HG03159 (cell line): ENCODE measurements around the gene ORM2.
"Not testable (repeated sequence)": the region's sequence is repeated elsewhere in the genome, so short reads cannot be mapped to it uniquely, and the experiment has no call there.

Experiments used
- ATAC-seq: cut with Tn5 transposase; IDR thresholded peaks from one replicate; pipeline ENCODE4 v1.9.1; 2021; ENCODE audit warnings: mild to moderate bottlenecking, moderate library complexity; ENCODE audit not compliant: unreplicated experiment

ORM2 gene

DNA sequence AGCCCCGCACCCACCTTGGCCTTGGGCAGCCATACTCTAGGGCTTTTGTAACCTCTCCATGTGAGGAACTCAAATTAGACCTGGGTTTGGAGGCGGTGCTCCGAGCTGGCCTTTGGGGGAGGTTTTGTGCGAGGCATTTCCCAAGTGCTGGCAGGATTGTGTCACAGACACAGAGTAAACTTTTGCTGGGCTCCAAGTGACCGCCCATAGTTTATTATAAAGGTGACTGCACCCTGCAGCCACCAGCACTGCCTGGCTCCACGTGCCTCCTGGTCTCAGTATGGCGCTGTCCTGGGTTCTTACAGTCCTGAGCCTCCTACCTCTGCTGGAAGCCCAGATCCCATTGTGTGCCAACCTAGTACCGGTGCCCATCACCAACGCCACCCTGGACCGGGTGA is at the start of gene ORM2:
Gene ORM2 (plus strand): TSS at position 245 of the 398 bp plus-strand sequence. CDS start 36 bp downstream, at position 281.
- not testable (repeated sequence) for ATAC-seq

GRCh38 chr9:114280636-114281472 is 48.8 kb upstream of the ORM2 start:
- no peak for ATAC-seq

GRCh38 chr9:114281473-114282103 is 48.1 kb upstream of the ORM2 start:
- ATAC-seq, result no peak

DNA sequence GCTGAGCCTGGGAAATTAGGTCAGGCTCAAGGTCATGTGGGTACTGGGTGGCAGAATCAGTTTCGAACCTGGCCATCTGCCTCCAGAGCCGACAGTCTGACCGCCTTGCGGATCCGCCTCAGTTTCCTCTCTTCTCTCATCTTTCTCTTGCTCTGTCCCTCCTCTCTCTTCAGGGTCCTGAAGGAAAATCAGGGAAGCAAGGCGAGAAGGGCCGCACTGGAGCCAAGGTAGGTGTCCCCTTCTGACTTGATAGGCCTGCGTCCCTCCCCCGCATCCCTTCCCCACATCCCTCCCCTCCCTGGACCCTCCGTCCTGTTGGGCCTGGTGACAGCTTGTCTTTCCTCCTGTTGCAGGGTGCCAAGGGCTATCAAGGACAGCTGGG is 47.6 kb upstream of the ORM2 start:
- no peak for ATAC-seq

DNA sequence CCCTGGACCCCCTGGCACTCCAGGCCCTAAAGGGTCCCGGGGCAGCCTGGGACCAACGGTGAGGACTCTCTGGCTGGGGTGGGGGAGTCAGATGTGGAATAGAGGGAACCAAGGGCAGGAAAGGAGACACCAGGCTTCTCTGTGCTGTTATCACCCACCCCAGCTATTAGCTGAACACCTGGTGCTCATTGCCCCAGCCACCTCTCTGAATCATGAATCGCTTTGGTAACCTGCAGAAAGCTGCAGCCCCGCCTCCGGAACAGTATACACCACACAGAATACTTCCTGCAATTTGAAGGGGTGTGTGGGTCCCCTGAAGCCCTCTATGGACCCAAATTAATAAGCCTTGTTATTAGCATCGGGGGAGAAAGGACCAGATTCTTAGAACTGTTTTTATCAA is 47.2 kb upstream of the ORM2 start:
- no peak for ATAC-seq

- no peak for ATAC-seq
Measured at GRCh38 chr9:114282926-114283325, 46.7 kb upstream of the ORM2 start.

GRCh38 chr9:114283551-114284111 is 46.0 kb upstream of the ORM2 start:
- no peak for ATAC-seq

- ATAC-seq, result no peak
Measured at GRCh38 chr9:114284316-114285060, 45.2 kb upstream of the ORM2 start.

DNA sequence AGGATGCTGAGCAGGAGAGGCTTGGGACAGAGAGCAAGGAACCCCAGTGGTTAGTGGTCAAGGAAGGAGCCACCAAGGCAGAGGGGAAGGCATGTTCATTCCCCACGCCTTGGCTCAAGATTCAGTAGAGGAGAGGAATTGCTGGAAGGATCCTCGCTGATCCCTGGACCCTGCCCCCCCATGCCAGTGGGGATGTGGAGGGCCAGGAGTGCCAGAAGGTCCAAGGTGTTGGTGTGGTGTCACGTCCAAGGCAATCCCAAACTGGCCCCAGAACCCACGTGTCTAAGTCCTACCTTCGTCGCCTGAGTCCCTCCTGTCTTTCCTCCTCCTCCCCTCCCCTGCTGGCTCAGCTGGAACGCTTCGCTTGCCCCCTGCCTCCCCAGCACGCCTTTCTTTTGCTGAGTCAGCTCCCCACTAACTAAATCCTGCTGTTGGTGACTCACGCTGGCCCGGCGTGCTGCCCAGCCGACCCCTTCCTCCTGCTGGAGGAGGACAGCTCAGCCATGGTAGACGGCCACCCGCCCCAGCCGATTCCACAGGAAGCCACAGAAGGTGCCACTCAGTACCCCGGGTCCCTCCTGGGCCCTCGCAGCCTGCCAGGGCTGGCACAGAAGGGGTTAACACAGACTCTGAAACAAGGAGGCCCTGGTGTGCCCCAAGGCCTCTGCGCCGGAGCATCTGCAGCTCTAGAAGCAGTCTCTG is 44.4 kb upstream of the ORM2 start:
- no peak for ATAC-seq

DNA sequence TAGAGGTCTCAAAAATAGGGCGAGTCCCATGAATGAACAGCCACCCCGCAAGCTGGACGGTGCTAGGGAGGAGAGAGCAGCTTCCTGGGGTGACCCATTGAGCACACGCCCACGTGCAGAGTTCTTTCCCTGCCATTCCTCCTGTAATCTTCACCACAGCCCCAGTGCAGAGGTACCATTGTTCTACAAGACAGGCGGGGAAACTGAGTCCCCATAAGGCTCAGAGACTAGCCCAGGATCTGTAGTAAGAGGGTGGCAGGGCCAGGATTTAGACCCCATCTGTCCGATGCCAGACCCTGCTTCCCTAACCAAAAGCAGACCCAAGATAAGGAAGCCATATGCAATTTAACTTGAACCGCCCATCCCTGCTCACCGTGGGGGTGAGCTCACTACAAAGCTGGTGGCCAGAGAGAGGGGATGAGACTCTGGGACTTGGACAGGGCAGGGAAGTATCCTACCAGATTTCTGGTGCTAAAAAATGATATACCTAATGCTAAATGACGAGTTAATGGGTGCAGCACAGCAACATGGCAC is 43.5 kb upstream of the ORM2 start:
- no peak for ATAC-seq

- no peak for ATAC-seq
Measured at GRCh38 chr9:114287001-114287762, 42.5 kb upstream of the ORM2 start.

DNA sequence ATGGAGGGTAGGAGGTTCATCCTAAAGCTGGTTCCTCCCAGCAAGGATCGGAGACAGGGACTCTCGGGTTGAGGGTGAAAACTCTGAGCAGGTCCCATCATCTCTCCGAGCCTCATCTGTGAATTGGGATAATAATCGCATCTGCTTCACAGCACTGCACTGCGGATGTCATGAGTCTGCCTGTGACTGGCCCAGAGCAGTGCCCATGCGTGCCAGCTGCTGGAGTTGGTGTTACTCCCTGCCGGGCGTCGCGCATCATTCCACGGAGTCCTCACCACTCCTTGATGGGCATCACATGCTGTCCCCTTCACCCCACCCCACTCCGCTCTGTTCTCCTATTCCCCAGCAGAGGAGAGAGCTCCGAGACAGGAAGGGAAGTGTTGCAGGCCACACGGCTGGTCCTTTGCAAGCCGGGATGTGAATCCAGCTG is 41.9 kb upstream of the ORM2 start:
- ATAC-seq, result no peak

GRCh38 chr9:114288193-114289091 is 41.2 kb upstream of the ORM2 start:
- ATAC-seq, result no peak

- no peak for ATAC-seq
Measured at GRCh38 chr9:114289106-114289505, 40.6 kb upstream of the ORM2 start.

- no peak for ATAC-seq
Measured at GRCh38 chr9:114289571-114290481, 39.8 kb upstream of the ORM2 start.

DNA sequence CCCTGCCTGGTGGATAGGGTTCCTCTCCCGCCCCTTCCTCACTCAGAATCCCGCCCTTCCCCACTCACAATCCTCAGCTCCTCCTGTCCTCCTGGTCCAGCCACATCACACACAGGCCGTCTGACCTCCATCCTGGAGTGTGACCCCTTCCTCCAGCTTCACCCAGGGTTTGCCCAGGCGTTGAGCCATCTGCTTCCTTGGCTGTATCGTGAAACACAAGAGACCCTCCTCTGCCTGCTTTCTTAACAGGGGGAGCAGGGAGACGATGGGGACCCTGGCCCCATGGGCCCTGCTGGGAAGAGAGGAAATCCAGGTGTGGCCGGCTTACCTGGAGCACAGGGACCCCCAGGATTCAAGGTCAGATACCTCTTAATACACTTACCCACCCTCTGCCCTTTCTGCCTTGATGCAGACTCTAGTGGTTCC is 39.1 kb upstream of the ORM2 start:
- ATAC-seq, result no peak

- no peak for ATAC-seq
Measured at GRCh38 chr9:114291064-114291474, 38.6 kb upstream of the ORM2 start.
